GM12892 (cell line): ENCODE measurements around the gene TIGAR.

Source experiments
- POLR2A ChIP-seq: IDR thresholded peaks from 2 replicates; pipeline ENCODE4 v1.6.1; 2011; ENCODE audit warnings: low read depth, low read length, control low read depth
- POLR2AphosphoS5 ChIP-seq: IDR thresholded peaks from 2 replicates; pipeline ENCODE4 v1.6.1; 2011; ENCODE audit warnings: low read depth, low read length, control low read depth

GRCh38 chr12:4380332-4380731 lies 59.3 kb downstream of the TIGAR start:
- TF ChIP-seq POLR2A (no peak), POLR2AphosphoS5 (no peak)
